HUES6 (cell line): ENCODE measurements around the gene IL1RL2.

Experiments used
- H3K27ac ChIP-seq: 2 replicates; pipeline ENCODE4 v1.7.0; 2013; ENCODE audit warnings: low read depth, mild to moderate bottlenecking, low read length, inconsistent platforms
- H3K27me3 ChIP-seq: 2 replicates; pipeline ENCODE4 v1.6.1; 2013; ENCODE audit warnings: low read length; ENCODE audit not compliant: control insufficient read depth, insufficient read depth
- H3K36me3 ChIP-seq: 2 replicates; pipeline ENCODE4 v1.6.1; 2013; ENCODE audit warnings: low read length; ENCODE audit not compliant: control insufficient read depth, insufficient read depth
- H3K4me1 ChIP-seq: 2 replicates; pipeline ENCODE4 v1.6.1; 2013; ENCODE audit warnings: low read length; ENCODE audit not compliant: control insufficient read depth, insufficient read depth
- H3K4me3 ChIP-seq: 2 replicates; pipeline ENCODE4 v1.5.1; 2013; ENCODE audit warnings: low read depth, low read length
- H3K9ac ChIP-seq: one replicate; pipeline ENCODE4 v1.6.1; 2013; ENCODE audit warnings: mild to moderate bottlenecking, low read length
- H3K9me3 ChIP-seq: 2 replicates; pipeline ENCODE4 v1.6.1; 2013; ENCODE audit warnings: low read depth, low read length; ENCODE audit not compliant: control insufficient read depth, insufficient read depth

The IL1RL2 gene

GRCh38 chr2:102186791-102187495 is at the start of gene IL1RL2:
IL1RL2 (plus strand) TSS chr2:102187023; CDS start chr2:102187868, 845 bp downstream.
- peaks cover 5% of the 10 kb centered on the region; the same call in 1 of the 2 replicates for H3K4me1 ChIP-seq
- no peaks in the 10 kb centered on the region for H3K9me3 ChIP-seq
- H3K27me3 ChIP-seq: peaks cover 38% of the 10 kb centered on the region
- H3K9ac ChIP-seq: no peak within 1 kb of the TSS
- peak within 1 kb of the TSS; percentile 61 for H3K4me3 ChIP-seq
- H3K27ac ChIP-seq: no peak within 1 kb of the TSS
- H3K36me3 ChIP-seq: no peaks in the 10 kb centered on the region

GRCh38 chr2:102137138-102137537 is 49.7 kb upstream of the IL1RL2 start:
- Histone ChIP-seq H3K4me1 (no peaks in the 10 kb centered on the region), H3K9ac (no peak overlapping the region), H3K36me3 (no peaks in the 10 kb centered on the region), H3K9me3 (no peaks in the 10 kb centered on the region), H3K4me3 (no peak overlapping the region), H3K27me3 (peaks cover 22% of the 10 kb centered on the region), H3K27ac (no peak overlapping the region)

GRCh38 chr2:102138331-102138730 is 48.5 kb upstream of the IL1RL2 start:
- Histone ChIP-seq H3K9ac (no peak overlapping the region), H3K4me1 (no peaks in the 10 kb centered on the region), H3K36me3 (no peaks in the 10 kb centered on the region), H3K9me3 (no peaks in the 10 kb centered on the region), H3K27ac (no peak overlapping the region), H3K4me3 (no peak overlapping the region), H3K27me3 (peaks cover 29% of the 10 kb centered on the region)

- Histone ChIP-seq H3K27me3 (peaks cover 35% of the 10 kb centered on the region), H3K4me3 (no peak overlapping the region), H3K36me3 (no peaks in the 10 kb centered on the region), H3K4me1 (no peaks in the 10 kb centered on the region), H3K9ac (no peak overlapping the region), H3K9me3 (peaks cover 4% of the 10 kb centered on the region; the same call in 1 of the 2 replicates), H3K27ac (no peak overlapping the region)
Measured at GRCh38 chr2:102139851-102140250, 47.0 kb upstream of the IL1RL2 start.

- Histone ChIP-seq H3K27ac (no peak overlapping the region), H3K36me3 (no peaks in the 10 kb centered on the region), H3K9ac (no peak overlapping the region), H3K9me3 (peaks cover 8% of the 10 kb centered on the region), H3K4me1 (no peaks in the 10 kb centered on the region), H3K4me3 (no peak overlapping the region), H3K27me3 (peaks cover 35% of the 10 kb centered on the region)
Measured at GRCh38 chr2:102140377-102140776, 46.4 kb upstream of the IL1RL2 start.

DNA sequence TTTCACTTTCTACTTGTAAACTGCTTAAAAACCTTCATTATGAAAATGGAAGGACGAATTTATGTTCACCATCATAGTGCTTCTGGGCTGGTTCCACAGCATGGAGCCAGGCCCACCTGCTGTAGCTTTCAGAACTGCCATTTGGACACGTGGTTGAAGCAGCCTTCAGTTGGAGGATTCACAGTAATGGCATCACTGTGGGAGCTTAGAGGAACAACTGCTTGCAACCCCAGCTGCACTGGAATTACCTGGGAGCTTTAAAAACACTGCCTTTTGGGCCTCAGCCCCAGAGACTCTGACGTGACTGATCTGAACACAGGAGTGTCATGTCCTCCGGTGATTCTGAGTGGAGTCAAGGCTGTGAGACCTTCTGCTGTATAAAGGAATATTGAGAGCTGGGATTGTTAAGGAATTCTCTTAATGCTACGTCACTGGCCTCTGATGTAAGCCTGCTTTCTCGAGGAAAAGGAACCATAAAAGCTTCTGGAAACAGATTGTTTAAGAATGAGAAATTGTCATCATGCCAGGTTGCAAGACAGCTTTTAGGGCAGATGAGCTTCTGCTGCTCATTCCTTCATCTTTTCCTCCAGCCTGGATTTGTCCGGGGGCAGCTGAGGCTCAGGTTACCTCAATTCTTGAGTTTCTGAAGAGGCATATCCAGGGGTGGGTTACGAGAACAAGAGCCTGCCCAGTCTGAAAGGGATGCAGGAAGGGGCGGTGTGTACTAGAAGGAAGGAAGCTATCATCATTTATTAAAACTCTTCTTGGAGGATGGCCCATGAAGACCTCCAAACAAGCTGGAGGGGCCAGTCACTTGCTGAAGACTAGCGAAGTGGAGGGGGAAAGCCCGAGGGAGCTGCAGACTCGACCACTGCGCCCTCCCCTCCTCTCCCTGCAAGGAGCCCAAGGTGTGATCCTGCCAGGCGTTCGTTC is 45.5 kb upstream of the IL1RL2 start:
- H3K27me3 ChIP-seq: peaks cover 35% of the 10 kb centered on the region
- H3K4me1 ChIP-seq: no peaks in the 10 kb centered on the region
- H3K27ac ChIP-seq: no peak overlapping the region
- H3K4me3 ChIP-seq: no peak overlapping the region
- no peaks in the 10 kb centered on the region for H3K36me3 ChIP-seq
- no peak overlapping the region for H3K9ac ChIP-seq
- peaks cover 11% of the 10 kb centered on the region for H3K9me3 ChIP-seq

- Histone ChIP-seq H3K9me3 (peaks cover 17% of the 10 kb centered on the region), H3K36me3 (no peaks in the 10 kb centered on the region), H3K9ac (peak within 1 kb of the TSS; percentile 62), H3K4me3 (peak within 1 kb of the TSS; percentile 74), H3K4me1 (no peaks in the 10 kb centered on the region), H3K27me3 (peaks cover 35% of the 10 kb centered on the region), H3K27ac (no peak within 1 kb of the TSS)
Measured at GRCh38 chr2:102141970-102142828, 44.6 kb upstream of the IL1RL2 start, which contains the start of gene IL1R1. IL1R1 (plus strand) TSS chr2:102142746; CDS start chr2:102157725, 14,979 bp downstream.

DNA sequence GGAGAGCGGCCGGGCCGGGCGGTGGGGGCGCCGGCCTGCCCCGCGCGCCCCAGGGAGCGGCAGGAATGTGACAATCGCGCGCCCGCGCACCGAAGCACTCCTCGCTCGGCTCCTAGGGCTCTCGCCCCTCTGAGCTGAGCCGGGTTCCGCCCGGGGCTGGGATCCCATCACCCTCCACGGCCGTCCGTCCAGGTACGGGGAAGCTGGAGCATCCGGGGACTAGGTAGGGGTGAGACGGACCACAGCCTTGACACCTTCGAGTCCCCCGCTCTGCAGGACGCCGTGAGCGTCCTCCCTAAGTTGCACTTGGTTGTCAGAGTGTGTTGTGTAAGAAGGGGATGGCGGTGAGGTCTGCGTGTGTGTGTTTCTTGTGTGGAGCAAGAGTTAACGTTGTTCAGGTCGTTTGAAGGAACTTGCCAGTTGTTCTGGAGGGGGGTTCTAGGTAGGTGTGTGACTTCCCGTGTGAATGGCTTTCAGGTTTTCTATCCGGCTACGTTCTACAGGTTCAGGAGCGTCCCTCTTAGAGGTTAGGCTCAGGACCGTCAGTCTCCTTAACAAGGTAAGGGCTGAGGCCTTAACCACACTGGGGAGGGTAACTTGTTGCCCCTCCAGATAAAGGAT is 43.9 kb upstream of the IL1RL2 start:
- peak overlapping the region; percentile 62 for H3K9ac ChIP-seq
- H3K36me3 ChIP-seq: no peaks in the 10 kb centered on the region
- H3K9me3 ChIP-seq: peaks cover 18% of the 10 kb centered on the region
- no peak overlapping the region for H3K27ac ChIP-seq
- H3K4me1 ChIP-seq: no peaks in the 10 kb centered on the region
- H3K4me3 ChIP-seq: peak overlapping the region; percentile 74
- peaks cover 35% of the 10 kb centered on the region for H3K27me3 ChIP-seq

DNA sequence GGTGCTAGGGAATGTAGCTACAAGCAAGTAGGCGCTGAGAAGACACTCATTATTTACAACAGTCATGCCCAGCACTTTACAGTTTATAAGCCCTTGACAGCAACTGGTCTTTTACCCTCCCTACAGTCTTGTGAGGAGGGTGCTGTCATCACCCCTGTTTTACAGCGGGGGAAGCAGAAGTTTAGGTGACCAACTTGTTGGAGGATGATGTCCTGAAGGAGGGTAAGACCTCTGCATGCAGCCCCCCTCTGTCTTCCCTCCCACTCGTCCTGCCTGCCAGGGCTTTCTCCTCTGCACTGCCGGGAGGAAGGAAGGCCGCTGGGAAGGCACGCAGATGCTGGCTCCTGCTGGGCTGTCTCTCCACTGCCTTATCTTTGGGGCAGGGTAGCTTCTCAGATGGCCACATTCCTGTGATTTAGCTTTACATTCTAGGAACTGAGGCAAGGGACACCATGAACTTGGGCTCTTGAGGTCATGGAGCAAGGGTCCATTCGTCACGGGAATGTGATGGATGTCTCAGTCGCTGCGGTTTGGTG is 43.3 kb upstream of the IL1RL2 start:
- H3K4me3 ChIP-seq: no peak overlapping the region; the same call in 1 of the 2 replicates
- H3K27me3 ChIP-seq: peaks cover 35% of the 10 kb centered on the region
- H3K4me1 ChIP-seq: no peaks in the 10 kb centered on the region
- no peaks in the 10 kb centered on the region for H3K36me3 ChIP-seq
- no peak overlapping the region for H3K27ac ChIP-seq
- no peak overlapping the region for H3K9ac ChIP-seq
- peaks cover 21% of the 10 kb centered on the region for H3K9me3 ChIP-seq

DNA sequence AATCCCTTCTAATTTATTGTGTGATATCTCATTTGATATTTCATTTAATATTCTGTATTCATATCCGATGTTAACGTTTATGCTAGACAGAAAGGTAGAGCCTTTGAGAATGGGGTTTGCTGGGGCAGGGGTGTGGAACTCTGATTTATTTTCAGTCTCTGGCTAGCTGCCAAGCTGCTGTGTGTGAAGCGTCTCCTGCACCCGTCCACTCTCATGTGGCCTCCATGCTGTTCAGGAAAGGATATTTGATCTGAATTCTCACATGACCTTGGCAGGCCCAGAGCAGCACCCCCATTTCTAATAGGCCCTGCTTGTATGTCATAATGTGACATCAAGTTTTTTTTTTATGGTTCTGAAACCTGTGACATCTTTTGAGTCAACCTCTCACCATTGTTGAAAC is 42.7 kb upstream of the IL1RL2 start:
- H3K9me3 ChIP-seq: peaks cover 26% of the 10 kb centered on the region
- H3K36me3 ChIP-seq: no peaks in the 10 kb centered on the region
- H3K27ac ChIP-seq: no peak overlapping the region
- H3K9ac ChIP-seq: no peak overlapping the region
- H3K4me3 ChIP-seq: no peak overlapping the region
- H3K27me3 ChIP-seq: peaks cover 35% of the 10 kb centered on the region
- H3K4me1 ChIP-seq: no peaks in the 10 kb centered on the region
